Parathyroid adenoma (tissue), 2 donors: Measurements from ENCODE around the gene PBX2.

Experiments used
- H2AFZ ChIP-seq: fragments of 300-600 bp; sonication (generic); one replicate; pipeline ENCODE4 v1.7.0; 2017; ENCODE audit warnings: antibody characterized with exemption, mild to moderate bottlenecking
- H3K27ac ChIP-seq: fragments of 300-600 bp; sonication (generic); one replicate; pipeline ENCODE4 v1.7.0; 2017
- H3K27me3 ChIP-seq: fragments of 300-600 bp; sonication (generic); one replicate; pipeline ENCODE4 v1.7.0; 2017; ENCODE audit warnings: low read length; ENCODE audit not compliant: control insufficient read depth, insufficient read depth
- H3K36me3 ChIP-seq: fragments of 300-600 bp; sonication (generic); one replicate; pipeline ENCODE4 v1.7.0; 2017; ENCODE audit warnings: low read length; ENCODE audit not compliant: control insufficient read depth, insufficient read depth
- H3K4me1 ChIP-seq: fragments of 300-600 bp; sonication (generic); one replicate; pipeline ENCODE4 v1.7.0; 2017; ENCODE audit warnings: control low read depth
- H3K4me2 ChIP-seq: fragments of 300-600 bp; sonication (generic); one replicate; pipeline ENCODE4 v1.7.0; 2017; ENCODE audit warnings: low read length
- H3K4me3 ChIP-seq: fragments of 300-600 bp; sonication (generic); one replicate; pipeline ENCODE4 v1.7.0; 2017; ENCODE audit warnings: low read depth, low read length
- H3K79me2 ChIP-seq: fragments of 300-600 bp; sonication (generic); one replicate; pipeline ENCODE4 v1.7.0; 2017; ENCODE audit warnings: control low read depth
- H3K9ac ChIP-seq: fragments of 300-600 bp; sonication (generic); one replicate; pipeline ENCODE4 v1.7.0; 2017; ENCODE audit warnings: mild to moderate bottlenecking
- H3K9me3 ChIP-seq: fragments of 300-600 bp; sonication (generic); one replicate; pipeline ENCODE4 v1.7.0; 2017; ENCODE audit warnings: low read length; ENCODE audit not compliant: control insufficient read depth
- TF ChIP-seq, protein P1 (sequence below): fragments of 300-600 bp; sonication (generic); IDR thresholded peaks from one replicate; pipeline ENCODE4 v1.7.0; 2017; ENCODE audit warnings: antibody characterized with exemption, mild to moderate bottlenecking
- donor health status: primary hyperparathyroidism.

The PBX2 gene

DNA sequence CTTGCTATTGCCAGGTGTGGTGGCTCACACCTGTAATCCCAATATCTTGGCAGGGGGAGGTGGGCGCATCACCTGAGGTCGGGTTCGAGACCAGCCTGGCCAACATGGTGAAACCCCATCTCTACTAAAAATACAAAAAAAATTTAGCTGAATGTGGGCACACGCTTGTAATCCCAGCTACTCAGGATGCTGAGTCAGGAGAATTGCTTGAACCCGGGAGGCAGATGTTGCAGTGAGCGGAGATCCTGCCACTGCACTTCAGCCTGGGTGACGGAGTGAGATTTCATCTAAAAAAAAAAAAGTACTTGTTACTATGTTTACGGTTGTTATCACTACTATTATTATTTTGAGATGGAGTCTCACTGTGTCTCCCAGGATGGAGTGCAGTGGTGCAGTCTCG is 33.1 kb downstream of the PBX2 start:
- TF ChIP-seq, protein P1, sequence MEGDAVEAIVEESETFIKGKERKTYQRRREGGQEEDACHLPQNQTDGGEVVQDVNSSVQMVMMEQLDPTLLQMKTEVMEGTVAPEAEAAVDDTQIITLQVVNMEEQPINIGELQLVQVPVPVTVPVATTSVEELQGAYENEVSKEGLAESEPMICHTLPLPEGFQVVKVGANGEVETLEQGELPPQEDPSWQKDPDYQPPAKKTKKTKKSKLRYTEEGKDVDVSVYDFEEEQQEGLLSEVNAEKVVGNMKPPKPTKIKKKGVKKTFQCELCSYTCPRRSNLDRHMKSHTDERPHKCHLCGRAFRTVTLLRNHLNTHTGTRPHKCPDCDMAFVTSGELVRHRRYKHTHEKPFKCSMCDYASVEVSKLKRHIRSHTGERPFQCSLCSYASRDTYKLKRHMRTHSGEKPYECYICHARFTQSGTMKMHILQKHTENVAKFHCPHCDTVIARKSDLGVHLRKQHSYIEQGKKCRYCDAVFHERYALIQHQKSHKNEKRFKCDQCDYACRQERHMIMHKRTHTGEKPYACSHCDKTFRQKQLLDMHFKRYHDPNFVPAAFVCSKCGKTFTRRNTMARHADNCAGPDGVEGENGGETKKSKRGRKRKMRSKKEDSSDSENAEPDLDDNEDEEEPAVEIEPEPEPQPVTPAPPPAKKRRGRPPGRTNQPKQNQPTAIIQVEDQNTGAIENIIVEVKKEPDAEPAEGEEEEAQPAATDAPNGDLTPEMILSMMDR = no peak
- Histone ChIP-seq H3K36me3 (no peaks in the 10 kb centered on the region), H3K27me3 (no peaks in the 10 kb centered on the region), H2AFZ (no peak overlapping the region), H3K9me3 (no peaks in the 10 kb centered on the region), H3K27ac (no peak overlapping the region), H3K79me2 (peaks cover 9% of the 10 kb centered on the region), H3K4me3 (no peak overlapping the region), H3K4me2 (no peak overlapping the region), H3K4me1 (peaks cover 10% of the 10 kb centered on the region), H3K9ac (no peak overlapping the region)

DNA sequence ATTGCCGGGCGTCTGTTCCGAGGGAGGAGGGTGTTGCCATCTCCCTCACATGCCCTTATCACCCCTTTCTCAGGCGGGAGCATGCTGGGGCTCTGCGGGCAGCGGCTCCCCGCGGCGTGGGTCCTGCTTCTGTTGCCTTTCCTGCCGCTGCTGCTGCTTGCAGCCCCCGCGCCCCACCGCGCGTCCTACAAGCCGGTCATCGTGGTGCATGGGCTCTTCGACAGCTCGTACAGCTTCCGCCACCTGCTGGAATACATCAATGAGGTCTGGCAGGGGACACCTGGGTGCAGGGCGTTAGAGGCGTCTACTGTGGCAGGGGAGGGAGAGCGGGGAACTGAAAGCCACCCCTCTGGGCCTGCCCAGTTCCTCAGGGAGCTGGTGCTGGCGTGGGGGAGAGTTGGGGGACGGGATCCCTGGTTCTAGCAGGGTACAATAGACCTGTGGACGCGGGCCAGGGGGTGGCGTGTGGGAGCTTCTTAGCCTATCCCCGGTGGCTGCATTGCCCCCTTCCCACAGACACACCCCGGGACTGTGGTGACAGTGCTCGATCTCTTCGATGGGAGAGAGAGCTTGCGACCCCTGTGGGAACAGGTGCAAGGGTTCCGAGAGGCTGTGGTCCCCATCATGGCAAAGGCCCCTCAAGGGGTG is 35.4 kb downstream of the PBX2 start:
- Histone ChIP-seq H3K27me3 (no peaks in the 10 kb centered on the region), H3K9ac (no peak overlapping the region), H3K4me2 (peak overlapping the region; percentile 88), H3K36me3 (no peaks in the 10 kb centered on the region), H3K4me1 (peaks cover 15% of the 10 kb centered on the region), H3K27ac (peak overlapping the region; percentile 98), H2AFZ (peak overlapping the region; percentile 77), H3K79me2 (peaks cover 9% of the 10 kb centered on the region), H3K4me3 (peak overlapping the region; percentile 80), H3K9me3 (no peaks in the 10 kb centered on the region)
- TF ChIP-seq, protein P1 = peak; percentile 76

DNA sequence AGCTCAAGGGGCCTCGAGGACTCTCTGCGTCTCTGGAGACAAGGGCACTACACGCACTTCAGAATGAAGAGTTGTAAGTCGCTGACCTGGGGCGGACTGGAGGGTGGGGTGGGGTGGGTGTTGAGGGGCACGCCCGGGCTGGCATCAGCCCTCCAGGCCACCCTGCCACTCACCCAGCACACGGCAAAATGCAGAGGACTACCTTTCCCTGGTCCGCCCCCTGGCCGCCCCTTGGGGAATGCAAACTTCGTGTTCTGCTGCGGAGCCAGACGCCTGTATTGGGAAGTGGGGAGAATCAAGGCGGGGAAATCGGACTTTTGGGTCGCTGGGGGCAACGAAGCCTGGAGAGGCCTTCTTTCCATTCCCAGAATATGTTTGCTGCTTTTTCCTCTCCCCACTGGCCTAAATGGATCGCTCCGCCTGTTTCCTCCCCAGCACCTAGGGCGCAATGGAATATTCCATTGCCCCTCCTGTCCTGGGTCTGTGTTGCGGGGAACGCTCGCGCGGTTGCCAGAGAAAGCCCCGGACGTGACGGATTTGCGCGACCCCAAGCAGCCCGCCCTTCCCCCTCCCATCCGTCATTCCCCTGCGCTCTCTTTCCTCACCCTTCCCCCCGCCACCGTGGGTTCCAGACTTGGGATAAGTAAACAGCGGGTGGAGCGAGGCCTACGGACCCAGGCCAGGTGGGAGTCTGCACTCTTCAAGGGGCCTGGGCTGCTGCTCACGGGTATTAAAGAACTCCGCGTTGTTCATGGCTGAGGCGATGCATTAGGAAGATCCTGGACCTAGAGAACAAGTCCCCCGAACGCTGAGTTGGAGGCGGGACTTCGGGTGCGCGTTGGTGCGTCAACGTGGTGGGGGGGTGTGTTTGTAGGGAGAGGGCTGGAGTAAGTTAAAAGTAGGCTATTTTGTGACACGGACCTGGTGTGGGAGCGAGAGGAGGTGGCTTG is 36.2 kb downstream of the PBX2 start, which contains the start of gene PPT2:
PPT2 (plus strand) TSS at position 578 of the 950 bp plus-strand sequence. CDS start 454 bp downstream, outside the sequence.
- Histone ChIP-seq H3K4me1 (peaks cover 15% of the 10 kb centered on the region), H3K79me2 (peaks cover 9% of the 10 kb centered on the region), H3K9me3 (no peaks in the 10 kb centered on the region), H3K4me2 (peak within 1 kb of the TSS; percentile 88), H3K36me3 (no peaks in the 10 kb centered on the region), H3K27ac (peak within 1 kb of the TSS; percentile 98), H3K9ac (peak within 1 kb of the TSS; percentile 50), H2AFZ (peak within 1 kb of the TSS; percentile 77), H3K27me3 (no peaks in the 10 kb centered on the region), H3K4me3 (peak within 1 kb of the TSS; percentile 80)
- TF ChIP-seq, protein P1 = peak; percentile 34

DNA sequence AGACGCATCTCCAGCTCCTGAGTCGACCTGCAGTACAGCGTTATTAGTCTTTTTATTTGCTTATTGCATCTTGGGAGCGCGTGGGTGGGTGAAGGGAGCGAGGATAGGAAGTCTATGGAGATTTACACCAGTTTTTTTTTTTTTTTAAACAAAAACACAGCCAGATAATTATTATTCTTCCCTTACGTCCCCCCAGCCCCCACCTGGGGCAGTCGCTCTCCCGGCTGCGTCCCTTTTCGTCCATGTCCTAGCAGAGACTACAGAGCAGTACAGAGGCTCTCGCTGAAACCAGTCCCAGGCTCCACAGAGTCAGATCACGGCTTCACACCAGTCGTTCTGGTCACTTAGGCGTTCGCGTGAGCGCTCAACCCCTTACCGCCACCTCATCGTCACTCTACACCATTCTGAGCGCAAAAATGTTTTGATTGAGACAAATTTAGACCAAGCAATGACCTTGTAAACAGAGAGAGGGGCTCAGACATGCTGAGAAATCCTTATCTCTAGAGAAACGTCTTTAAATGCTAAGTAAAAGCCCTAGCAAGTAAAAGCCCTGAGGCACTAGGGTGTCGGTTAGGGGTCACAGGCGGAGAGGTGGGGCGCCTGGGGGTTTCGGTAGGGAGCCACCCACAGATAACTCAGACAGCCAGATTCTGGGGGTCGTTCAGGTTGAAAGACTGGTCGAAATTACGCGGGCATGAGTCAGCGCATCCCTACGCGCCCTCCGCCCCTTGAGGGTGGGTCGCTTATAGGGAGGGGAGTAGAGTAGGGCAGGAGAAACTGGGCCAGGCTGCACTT is 37.0 kb downstream of the PBX2 start:
- Histone ChIP-seq H2AFZ (peak overlapping the region; percentile 77), H3K79me2 (peaks cover 9% of the 10 kb centered on the region), H3K9me3 (no peaks in the 10 kb centered on the region), H3K36me3 (no peaks in the 10 kb centered on the region), H3K27ac (peak overlapping the region; percentile 98), H3K9ac (peak overlapping the region; percentile 50), H3K27me3 (no peaks in the 10 kb centered on the region), H3K4me2 (peak overlapping the region; percentile 88), H3K4me1 (peaks cover 15% of the 10 kb centered on the region), H3K4me3 (peak overlapping the region; percentile 80)
- TF ChIP-seq, protein P1 = no peak
